Fibroblast of lung (primary cell): Measurements from ENCODE around the gene RHBG.

ENCODE experiments used
- EZH2 ChIP-seq: IDR thresholded peaks from 2 replicates; pipeline ENCODE4 v1.5.1; 2012; ENCODE audit warnings: low read length, control low read depth, mild to moderate bottlenecking; ENCODE audit errors: missing control alignments
- TF ChIP-seq, protein P1 (sequence below), 2 donors: IDR thresholded peaks in 1 of 2; conservative IDR thresholded peaks in 1 of 2; 1 replicate in 1 of 2; 2 replicates in 1 of 2; pipeline ENCODE4 v1.5.1; 2011 to 2012; ENCODE audit warnings: low read length in 2 of 2, control low read depth in 1 of 2, inconsistent platforms in 1 of 2, low read depth in 1 of 2, mild to moderate bottlenecking in 1 of 2

DNA sequence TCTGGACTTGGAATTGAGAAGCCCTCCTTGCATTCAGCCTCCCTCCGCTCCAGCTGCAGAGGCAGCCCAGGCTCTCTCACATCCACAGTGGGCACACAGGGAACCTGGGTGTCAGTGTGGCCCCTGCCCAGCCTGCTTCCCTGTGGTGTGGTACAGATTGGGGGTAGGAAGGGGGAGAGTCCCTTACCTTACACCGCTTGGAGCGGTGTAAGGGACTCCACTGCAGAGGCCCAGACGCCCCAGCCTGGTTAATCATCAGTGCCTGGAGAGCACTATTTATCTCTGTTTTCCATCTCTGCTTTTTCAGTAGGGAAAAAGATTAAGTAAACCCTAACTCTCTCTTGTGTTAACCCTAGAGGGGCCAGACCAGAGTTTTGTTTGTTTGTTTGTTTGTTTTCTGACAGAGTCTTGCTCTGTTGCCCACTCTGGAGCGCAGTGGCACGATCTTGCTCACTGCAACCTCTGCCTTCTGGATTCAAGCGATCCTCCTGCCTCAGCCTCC lies 803 bp upstream of the RHBG start:
- TF ChIP-seq, protein P1, sequence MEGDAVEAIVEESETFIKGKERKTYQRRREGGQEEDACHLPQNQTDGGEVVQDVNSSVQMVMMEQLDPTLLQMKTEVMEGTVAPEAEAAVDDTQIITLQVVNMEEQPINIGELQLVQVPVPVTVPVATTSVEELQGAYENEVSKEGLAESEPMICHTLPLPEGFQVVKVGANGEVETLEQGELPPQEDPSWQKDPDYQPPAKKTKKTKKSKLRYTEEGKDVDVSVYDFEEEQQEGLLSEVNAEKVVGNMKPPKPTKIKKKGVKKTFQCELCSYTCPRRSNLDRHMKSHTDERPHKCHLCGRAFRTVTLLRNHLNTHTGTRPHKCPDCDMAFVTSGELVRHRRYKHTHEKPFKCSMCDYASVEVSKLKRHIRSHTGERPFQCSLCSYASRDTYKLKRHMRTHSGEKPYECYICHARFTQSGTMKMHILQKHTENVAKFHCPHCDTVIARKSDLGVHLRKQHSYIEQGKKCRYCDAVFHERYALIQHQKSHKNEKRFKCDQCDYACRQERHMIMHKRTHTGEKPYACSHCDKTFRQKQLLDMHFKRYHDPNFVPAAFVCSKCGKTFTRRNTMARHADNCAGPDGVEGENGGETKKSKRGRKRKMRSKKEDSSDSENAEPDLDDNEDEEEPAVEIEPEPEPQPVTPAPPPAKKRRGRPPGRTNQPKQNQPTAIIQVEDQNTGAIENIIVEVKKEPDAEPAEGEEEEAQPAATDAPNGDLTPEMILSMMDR (conservative IDR thresholded peaks at IDR 0.05 in 1 of 2, IDR thresholded peaks at IDR 0.05 in 1 of 2; ENCODE audit: low read depth in 1 of 2, low read length in 2 of 2), result no peak
- TF ChIP-seq EZH2, result no peak
